Fibroblast of lung (primary cell): ENCODE measurements around the gene ASTN2. TPM values are rescaled to one million over a fixed set of nuclear protein-coding genes. Genes with fewer than 3 reads are reported as not detected.

Experiments used
- DNase-seq, 2 donors: peaks; one replicate each; pipeline versions ENCODE4 v3.0.0 to v3.0.0-alpha.2; 2010; ENCODE audit warnings: low read depth in 2 of 2
- H2AFZ ChIP-seq: 2 replicates; pipeline ENCODE4 v1.5.1; 2012; ENCODE audit warnings: low read length, control low read depth, inconsistent platforms
- H3K27ac ChIP-seq: 2 replicates; pipeline ENCODE4 v1.5.1; 2011; ENCODE audit warnings: low read length, control low read depth; ENCODE audit not compliant: insufficient read depth
- H3K27me3 ChIP-seq: 2 replicates; pipeline ENCODE4 v1.5.1; 2011; ENCODE audit warnings: mild to moderate bottlenecking, low read length; ENCODE audit not compliant: control insufficient read depth, insufficient read depth
- H3K36me3 ChIP-seq: 2 replicates; pipeline ENCODE4 v1.5.1; 2011; ENCODE audit warnings: low read length; ENCODE audit not compliant: control insufficient read depth, insufficient read depth
- H3K4me1 ChIP-seq: 2 replicates; pipeline ENCODE4 v1.5.1; 2011; ENCODE audit warnings: low read length; ENCODE audit not compliant: control insufficient read depth, insufficient read depth; ENCODE audit errors: extremely low read depth
- H3K4me2 ChIP-seq: 2 replicates; pipeline ENCODE4 v1.5.1; 2011; ENCODE audit warnings: low read length, control low read depth; ENCODE audit not compliant: insufficient read depth; ENCODE audit errors: extremely low read depth
- H3K4me3 ChIP-seq, 4 experiments: fragments of 200-600 bp in 1 of 4; sonication (generic) in 1 of 4; replicated peaks in 1 of 4; 2 replicates each; pipeline ENCODE4 v1.5.1; 2011 to 2016; ENCODE audit warnings: low read length in 4 of 4, low read depth in 3 of 4, mild to moderate bottlenecking in 3 of 4, control low read depth in 2 of 4, inconsistent platforms in 1 of 4, mixed read lengths in 1 of 4; ENCODE audit not compliant: insufficient read depth in 1 of 4; ENCODE audit errors: control extremely low read depth in 1 of 4
- H3K79me2 ChIP-seq: 2 replicates; pipeline ENCODE4 v1.5.1; 2012; ENCODE audit warnings: mild to moderate bottlenecking, low read length, inconsistent platforms; ENCODE audit not compliant: control insufficient read depth, insufficient read depth
- H3K9ac ChIP-seq: 2 replicates; pipeline ENCODE4 v1.5.1; 2011; ENCODE audit warnings: mild to moderate bottlenecking, low read length, control low read depth; ENCODE audit not compliant: insufficient read depth
- H3K9me3 ChIP-seq: 2 replicates; pipeline ENCODE4 v1.5.1; 2012; ENCODE audit warnings: low read depth, low read length; ENCODE audit not compliant: control insufficient read depth, insufficient read depth
- H4K20me1 ChIP-seq: 2 replicates; pipeline ENCODE4 v1.5.1; 2011; ENCODE audit warnings: low read length; ENCODE audit not compliant: control insufficient read depth, insufficient read depth; ENCODE audit errors: extremely low read depth
- CTCF ChIP-seq, 2 donors: IDR thresholded peaks in 1 of 2; conservative IDR thresholded peaks in 1 of 2; 1 replicate in 1 of 2; 2 replicates in 1 of 2; pipeline ENCODE4 v1.5.1; 2011 to 2012; ENCODE audit warnings: low read length in 2 of 2, control low read depth in 1 of 2, inconsistent platforms in 1 of 2, low read depth in 1 of 2, mild to moderate bottlenecking in 1 of 2
- EZH2 ChIP-seq: IDR thresholded peaks from 2 replicates; pipeline ENCODE4 v1.5.1; 2012; ENCODE audit warnings: low read length, control low read depth, mild to moderate bottlenecking; ENCODE audit errors: missing control alignments
- polyA plus RNA-seq, 2 donors: library from polyadenylated mRNA; depleted of rRNA in 1 of 2; stranded (reverse) in 1 of 2; unstranded in 1 of 2; fragments of >200 nt; gene quantifications; 2 replicates each; pipeline ENCODE4 v1.2.1, GENCODE V29; 2011 to 2012; ENCODE audit warnings: missing spikeins in 1 of 2
- total RNA-seq: library from RNA; depleted of rRNA; stranded (reverse); fragments of >200 nt; gene quantifications from 2 replicates; pipeline ENCODE4 v1.2.1, GENCODE V29; 2014

The ASTN2 gene
- total and polyA plus RNA-seq, 2 donors (not counting 1 experiment from before 2014, with no cell fraction given): 2.2 to 19.2 TPM

- Histone ChIP-seq H3K9me3 (no peaks in the 10 kb centered on the region), H3K27ac (no peak overlapping the region), H3K9ac (no peak overlapping the region), H3K4me1 (no peaks in the 10 kb centered on the region), H2AFZ (no peak overlapping the region), H3K36me3 (no peaks in the 10 kb centered on the region), H3K27me3 (no peaks in the 10 kb centered on the region), H3K4me3 (no peak overlapping the region), H3K4me2 (no peak overlapping the region), H4K20me1 (no peaks in the 10 kb centered on the region), H3K79me2 (no peaks in the 10 kb centered on the region)
- TF ChIP-seq CTCF (conservative IDR thresholded peaks at IDR 0.05 in 1 of 2, IDR thresholded peaks at IDR 0.05 in 1 of 2; ENCODE audit: low read depth in 1 of 2, low read length in 2 of 2) (no peak), EZH2 (no peak)
- no peak for DNase-seq
Measured at GRCh38 chr9:117103438-117104110, 311.3 kb downstream of the ASTN2 start.

- Histone ChIP-seq H3K27ac (no peak overlapping the region), H3K36me3 (no peaks in the 10 kb centered on the region), H3K9me3 (no peaks in the 10 kb centered on the region), H4K20me1 (no peaks in the 10 kb centered on the region), H3K4me1 (no peaks in the 10 kb centered on the region), H2AFZ (no peak overlapping the region), H3K27me3 (no peaks in the 10 kb centered on the region), H3K9ac (no peak overlapping the region), H3K79me2 (no peaks in the 10 kb centered on the region), H3K4me3 (no peak overlapping the region), H3K4me2 (no peak overlapping the region)
- peak in 1 of 2 donors; percentile 5 for DNase-seq
- TF ChIP-seq EZH2 (no peak), CTCF (conservative IDR thresholded peaks at IDR 0.05 in 1 of 2, IDR thresholded peaks at IDR 0.05 in 1 of 2; ENCODE audit: low read depth in 1 of 2, low read length in 2 of 2) (no peak)
Measured at GRCh38 chr9:117101008-117101407, 313.8 kb downstream of the ASTN2 start.

GRCh38 chr9:117098331-117098730, 316.5 kb downstream of the ASTN2 start:
- Histone ChIP-seq H3K27ac (no peak overlapping the region), H3K9me3 (no peaks in the 10 kb centered on the region), H3K4me3 (no peak overlapping the region), H3K9ac (no peak overlapping the region), H3K27me3 (no peaks in the 10 kb centered on the region), H3K79me2 (no peaks in the 10 kb centered on the region), H4K20me1 (no peaks in the 10 kb centered on the region), H2AFZ (no peak overlapping the region), H3K4me2 (no peak overlapping the region), H3K4me1 (no peaks in the 10 kb centered on the region), H3K36me3 (no peaks in the 10 kb centered on the region)
- no peak for DNase-seq
- no peak for TF ChIP-seq EZH2
- no peak for TF ChIP-seq CTCF (conservative IDR thresholded peaks at IDR 0.05 in 1 of 2, IDR thresholded peaks at IDR 0.05 in 1 of 2; ENCODE audit: low read depth in 1 of 2, low read length in 2 of 2)
